Measurements from ENCODE around the gene FHOD3. TPM values are rescaled to one million over a fixed set of nuclear protein-coding genes. Genes with fewer than 3 reads are reported as not detected.

Gene FHOD3
- total and polyA plus RNA-seq, 9 of the 15 experiments (the other 6 are each of a cell fraction or from before 2014, with no cell fraction given) = 0.11 TPM; not detected in 8

GRCh38 chr18:36494160-36494437, 196.6 kb downstream of the FHOD3 start:
- Histone ChIP-seq H3K27me3 (ENCODE audit: control insufficient read depth in 2 of 2, insufficient read depth in 2 of 2, low read length in 2 of 2) (0 out of 5 replicates have a peak, but pooled peaks cover 0 to 7% of the 10 kb centered on the region in 2 experiments), H3K36me3 (ENCODE audit: control insufficient read depth, insufficient read depth, low read length) (no peaks in the 10 kb centered on the region), H3K9me3 (replicated peaks; ENCODE audit: control insufficient read depth, insufficient read depth, low read depth, low read length) (no peaks in the 10 kb centered on the region), H3K4me1 (replicated peaks in 1 of 2; ENCODE audit: control insufficient read depth in 2 of 2, insufficient read depth in 2 of 2, low read length in 2 of 2) (no peaks in the 10 kb centered on the region; a peak in 1 of 5 replicates), H3K9ac (ENCODE audit: insufficient read depth in 1 of 2, low read depth in 2 of 2, low read length in 2 of 2) (no peak overlapping the region), H3K4me2 (ENCODE audit: insufficient read depth, low read length) (no peak overlapping the region), H4K20me1 (replicated peaks; ENCODE audit: control insufficient read depth, insufficient read depth, low read length) (no peaks in the 10 kb centered on the region), H3K27ac (ENCODE audit: extremely low read depth, low read depth, low read length) (no peak overlapping the region), H3K79me2 (ENCODE audit: control insufficient read depth, insufficient read depth, low read length) (no peaks in the 10 kb centered on the region), H2AFZ (ENCODE audit: low read depth, low read length) (no peak overlapping the region), H3K4me3 (no peak overlapping the region), H3K9me1 (ENCODE audit: control insufficient read depth, insufficient read depth, low read length) (no peaks in the 10 kb centered on the region)
- ATAC-seq (no peak), DNase-seq (ENCODE audit: extremely low read depth in 1 of 4, low spot score in 3 of 4) (no peak), FAIRE-seq (no peak)
- POLR2A ChIA-PET = no interaction called here
- in situ Hi-C loops (cut with MboI) = no loop called here
- CTCF ChIA-PET (ENCODE audit: low intra/inter-chr PET ratio) = no interaction called here
- intact Hi-C loops (cut with micrococcal nuclease) = no loop called here
- BruUV-seq (replicated peaks) = no TSS peak
- TF ChIP-seq PKNOX1 (IDR thresholded peaks at IDR 0.05) = no peak
- TF ChIP-seq ZC3H11A (IDR thresholded peaks at IDR 0.05; ENCODE audit: low read depth, low read length) = no peak
- no peak for TF ChIP-seq ZNF354B (CRISPR knock-in tag; IDR thresholded peaks at IDR 0.05)
- no peak for TF ChIP-seq HDAC6 (IDR thresholded peaks at IDR 0.05; ENCODE audit: low read depth, low read length)
- no peak for TF ChIP-seq RBM15 (IDR thresholded peaks at IDR 0.05; ENCODE audit: insufficient read depth, low read length)
- TF ChIP-seq THRA (IDR thresholded peaks at IDR 0.05) = no peak
- TF ChIP-seq NCOA4 (IDR thresholded peaks at IDR 0.05; ENCODE audit: partially characterized antibody) = no peak
- no peak for TF ChIP-seq CXXC5 (CRISPR knock-in tag; IDR thresholded peaks at IDR 0.05)
- TF ChIP-seq HDAC8 (tag; IDR thresholded peaks at IDR 0.05) = no peak
- TF ChIP-seq KLF6 (CRISPR knock-in tag; IDR thresholded peaks at IDR 0.05; ENCODE audit: borderline replicate concordance) = no peak
- TF ChIP-seq CHD7 (IDR thresholded peaks at IDR 0.05; ENCODE audit: low read depth, low read length) = no peak

Measured in K562 (cell line).